HG03103 (cell line): Measurements from ENCODE around the gene MDGA2.

Experiments
- ATAC-seq: cut with Tn5 transposase; IDR thresholded peaks from one replicate; pipeline ENCODE4 v1.9.1; 2021; ENCODE audit warnings: low read depth; ENCODE audit not compliant: unreplicated experiment

Gene MDGA2

DNA sequence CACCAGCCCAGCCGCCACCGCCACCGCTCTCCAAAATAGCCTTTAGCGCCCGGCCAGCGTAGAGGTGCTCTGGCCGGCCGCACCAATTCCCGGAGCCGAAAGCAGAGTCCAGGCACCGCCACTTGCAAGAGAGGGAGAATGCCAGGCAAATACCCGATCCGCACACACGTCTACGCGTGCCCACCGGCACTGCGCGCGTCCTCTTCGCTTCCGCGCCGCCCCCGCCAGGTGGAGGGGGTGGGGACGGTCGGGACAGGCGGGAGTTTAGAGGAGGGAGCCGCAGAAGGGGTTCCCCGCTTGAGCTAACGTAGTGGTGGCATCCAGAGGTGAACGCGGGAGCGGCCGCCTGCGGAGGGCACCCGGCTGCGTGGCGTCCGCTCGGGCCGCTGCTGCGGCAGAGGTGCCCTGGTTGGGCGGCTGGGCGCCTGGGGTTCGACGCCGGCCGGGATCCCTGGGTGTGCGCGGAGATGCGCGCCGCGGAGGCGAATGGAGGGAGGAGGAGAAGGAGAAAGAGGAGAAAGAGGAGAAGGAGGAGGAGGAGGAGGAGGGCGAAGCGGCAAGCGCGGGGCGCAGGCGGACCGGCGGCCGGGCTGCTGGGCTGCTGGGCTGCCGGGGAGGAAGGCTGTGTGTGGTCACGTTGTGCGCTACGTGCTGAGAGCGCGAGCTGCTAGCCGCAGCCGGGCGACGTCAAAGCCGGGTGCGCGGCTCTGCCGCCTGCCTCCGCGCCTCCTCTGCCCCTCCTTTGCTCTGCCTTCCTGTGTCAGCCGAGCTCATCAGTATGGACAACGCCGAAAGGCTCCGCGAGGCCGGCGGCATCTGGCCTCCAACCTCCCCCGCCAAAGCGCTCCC is at the start of gene MDGA2:
TSS of gene MDGA2 (minus strand) at position 140 of the 849 bp plus-strand sequence.
- ATAC-seq, result no peak

DNA sequence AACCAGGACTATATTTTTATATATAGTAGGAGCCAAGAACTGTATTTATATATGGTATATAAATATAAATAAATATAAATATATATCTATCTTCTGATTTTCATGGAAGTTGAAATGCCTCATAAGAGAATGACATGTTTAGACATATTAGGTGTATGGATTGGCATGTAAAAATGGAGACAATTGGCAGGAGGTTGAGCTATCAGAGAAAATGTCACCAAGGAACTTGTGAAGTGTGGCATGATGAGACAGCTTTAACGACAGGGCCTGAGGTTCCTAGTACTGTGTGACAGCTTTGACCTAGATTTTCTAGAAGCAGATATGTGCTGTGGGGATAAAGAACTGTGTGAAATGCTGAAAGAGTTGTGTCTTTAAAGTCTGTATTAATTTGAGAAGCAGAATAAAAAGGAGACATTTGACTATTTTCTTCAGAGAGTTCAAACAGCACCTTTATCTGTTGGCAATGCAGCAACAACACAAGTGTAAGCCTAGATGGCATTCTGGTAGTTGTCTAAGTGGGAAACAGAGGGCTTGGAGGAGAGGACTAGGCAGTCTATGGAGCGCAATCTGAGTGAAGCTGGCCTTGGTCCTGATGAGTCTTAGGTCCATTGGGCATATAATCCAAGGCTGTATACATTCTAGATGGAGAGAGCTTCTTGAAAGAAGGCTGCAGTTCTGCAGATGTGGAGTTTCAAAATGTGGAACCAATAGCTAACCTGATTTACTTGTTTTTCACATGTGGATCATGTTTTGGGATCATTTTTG is 47.7 kb upstream of the MDGA2 start:
- ATAC-seq, result no peak

DNA sequence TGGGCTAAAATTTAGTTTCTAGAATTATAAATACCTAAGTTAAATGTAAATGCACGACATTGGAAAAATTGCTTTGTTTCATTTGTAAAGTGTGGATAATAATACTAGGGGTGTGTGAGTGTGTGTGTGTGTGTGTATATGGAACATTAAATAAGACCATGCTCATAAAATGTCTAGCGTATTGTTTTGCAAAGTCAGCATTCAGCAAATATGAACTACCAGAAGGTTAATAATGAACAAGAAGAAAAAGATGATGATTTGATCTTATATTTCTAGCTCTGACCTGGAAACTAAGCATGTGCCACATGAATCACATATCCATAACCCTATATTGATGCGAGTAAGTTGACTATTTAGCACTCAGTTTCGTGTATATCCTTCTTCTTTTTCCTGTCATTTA is 44.9 kb upstream of the MDGA2 start:
- no peak for ATAC-seq

DNA sequence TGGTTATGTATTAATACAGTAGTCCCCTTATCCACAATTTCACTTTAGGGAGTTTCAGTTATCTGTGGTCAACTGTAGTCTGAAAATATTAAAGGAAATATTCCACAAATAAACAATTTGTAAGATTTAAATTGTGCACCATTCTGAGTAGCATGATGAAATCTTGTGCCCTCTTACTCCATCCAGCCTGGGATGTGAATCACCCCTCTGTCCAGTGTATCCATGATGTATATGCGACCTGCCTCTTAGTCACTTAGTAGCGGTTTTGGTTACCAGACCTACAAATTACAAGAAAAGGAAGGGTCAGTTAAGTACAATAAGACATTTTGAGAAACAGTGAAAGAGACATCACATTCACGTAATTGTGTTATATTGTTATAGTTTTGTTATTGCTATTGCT is 39.9 kb upstream of the MDGA2 start:
- no peak for ATAC-seq

DNA sequence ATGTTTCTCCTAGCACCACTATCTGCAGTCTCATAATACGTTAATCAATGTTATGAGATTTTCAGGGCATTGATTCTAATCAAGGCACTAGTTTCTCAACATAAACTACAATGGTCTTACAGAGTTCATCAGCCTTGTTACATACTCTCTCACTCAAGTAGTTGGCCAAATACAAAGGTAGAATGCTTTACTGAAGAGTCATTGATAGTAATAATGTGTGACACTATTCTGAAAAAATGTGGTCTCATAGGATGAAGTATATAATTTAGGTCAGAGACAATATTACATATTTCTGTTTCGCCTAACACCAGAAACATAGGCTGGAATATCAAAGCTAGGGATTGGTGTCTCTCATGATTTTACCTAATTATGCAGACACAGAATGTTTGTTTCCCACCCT is 35.2 kb upstream of the MDGA2 start:
- ATAC-seq, result no peak

DNA sequence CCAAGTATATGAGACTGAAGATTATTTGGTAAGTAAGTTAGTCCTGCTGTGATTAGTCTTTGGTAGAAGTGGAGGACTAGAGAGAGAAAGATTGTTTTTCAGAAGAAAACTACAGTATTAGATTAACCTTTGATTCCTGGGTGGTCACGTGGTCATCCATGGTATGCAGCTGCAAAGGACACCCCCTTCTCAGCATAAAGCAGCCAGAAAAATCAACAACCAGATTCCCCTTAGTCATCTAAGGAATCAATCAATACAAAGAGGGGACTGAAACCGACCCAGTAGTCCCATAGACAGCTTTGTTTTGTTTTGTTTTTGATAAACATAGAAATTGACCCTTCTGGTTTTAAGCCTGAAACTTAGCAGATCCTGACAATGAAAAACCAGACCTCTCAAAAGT is 30.3 kb upstream of the MDGA2 start:
- no peak for ATAC-seq

DNA sequence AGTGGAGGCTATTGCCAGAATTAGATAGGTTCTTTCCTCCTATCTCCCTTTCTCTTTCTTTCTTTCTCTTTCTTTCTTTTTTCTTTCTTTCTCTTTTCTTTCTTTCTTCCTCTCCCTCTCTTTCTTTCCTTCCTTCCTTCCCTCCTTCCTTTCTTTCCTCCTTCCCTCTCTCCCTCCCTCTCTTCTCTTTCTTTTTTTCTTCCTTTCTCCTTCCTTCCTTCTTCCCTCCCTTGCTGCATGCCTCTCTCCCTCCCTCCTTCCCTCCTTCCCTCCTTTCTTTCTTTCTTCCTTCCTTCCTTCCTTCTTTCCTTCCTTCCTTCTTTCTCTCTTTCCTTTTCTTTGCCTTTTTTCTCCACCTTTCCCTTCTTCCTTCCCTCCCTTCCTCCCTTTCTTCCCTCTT is 16.4 kb upstream of the MDGA2 start:
- ATAC-seq, result no peak

DNA sequence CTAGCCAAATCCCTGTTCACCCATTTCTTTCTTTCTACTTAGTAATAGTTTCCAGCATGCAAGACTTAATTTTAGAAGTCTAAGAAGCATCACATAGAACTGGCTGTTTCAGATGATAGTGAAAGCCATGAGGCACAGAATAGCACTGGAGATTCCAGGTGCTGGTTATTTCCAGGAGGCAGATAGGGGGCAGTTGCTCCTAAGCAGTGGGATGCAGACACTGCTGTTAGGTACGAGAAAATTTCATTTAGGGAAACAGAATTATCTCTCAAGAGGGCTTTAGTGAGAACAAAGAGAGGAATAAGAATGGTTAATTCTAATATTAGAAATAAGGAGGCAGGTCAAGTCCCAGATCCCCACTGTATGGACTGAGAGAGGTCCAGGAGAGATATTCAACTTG is 3.6 kb upstream of the MDGA2 start:
- ATAC-seq, result no peak

DNA sequence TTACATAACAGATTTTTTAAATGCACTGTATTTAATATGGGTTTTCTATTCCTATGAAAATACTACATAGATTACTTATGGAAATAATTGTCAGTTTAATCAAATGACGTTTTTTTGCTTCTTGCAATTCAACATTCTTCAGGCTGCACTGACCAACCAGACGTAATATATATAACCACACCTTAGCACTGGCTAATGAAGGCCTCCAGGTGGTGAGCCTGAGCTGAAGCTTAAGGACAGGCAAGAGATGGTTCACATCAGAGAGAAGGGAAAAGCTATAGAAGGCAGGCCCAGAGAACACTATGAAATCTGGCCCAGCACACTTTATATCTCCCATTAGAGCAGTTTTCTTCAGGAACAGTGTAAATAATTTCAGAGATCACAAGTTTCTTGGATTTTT is 2.8 kb upstream of the MDGA2 start:
- no peak for ATAC-seq

DNA sequence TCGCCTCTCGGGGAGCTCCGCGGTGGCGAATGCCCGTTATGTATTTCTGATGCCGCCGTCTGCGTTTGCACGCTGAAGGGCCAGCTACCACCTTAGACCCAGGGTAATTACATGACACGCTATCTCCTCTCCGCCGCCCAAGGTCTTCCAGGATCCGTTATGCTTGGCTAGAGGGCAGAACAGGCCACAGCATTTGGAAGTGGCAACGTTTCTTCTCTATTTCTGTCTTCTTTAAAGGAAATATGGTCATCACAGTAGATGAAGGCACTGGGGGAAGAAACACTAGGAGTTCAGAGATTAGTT is 861 bp upstream of the MDGA2 start:
- ATAC-seq, result no peak

DNA sequence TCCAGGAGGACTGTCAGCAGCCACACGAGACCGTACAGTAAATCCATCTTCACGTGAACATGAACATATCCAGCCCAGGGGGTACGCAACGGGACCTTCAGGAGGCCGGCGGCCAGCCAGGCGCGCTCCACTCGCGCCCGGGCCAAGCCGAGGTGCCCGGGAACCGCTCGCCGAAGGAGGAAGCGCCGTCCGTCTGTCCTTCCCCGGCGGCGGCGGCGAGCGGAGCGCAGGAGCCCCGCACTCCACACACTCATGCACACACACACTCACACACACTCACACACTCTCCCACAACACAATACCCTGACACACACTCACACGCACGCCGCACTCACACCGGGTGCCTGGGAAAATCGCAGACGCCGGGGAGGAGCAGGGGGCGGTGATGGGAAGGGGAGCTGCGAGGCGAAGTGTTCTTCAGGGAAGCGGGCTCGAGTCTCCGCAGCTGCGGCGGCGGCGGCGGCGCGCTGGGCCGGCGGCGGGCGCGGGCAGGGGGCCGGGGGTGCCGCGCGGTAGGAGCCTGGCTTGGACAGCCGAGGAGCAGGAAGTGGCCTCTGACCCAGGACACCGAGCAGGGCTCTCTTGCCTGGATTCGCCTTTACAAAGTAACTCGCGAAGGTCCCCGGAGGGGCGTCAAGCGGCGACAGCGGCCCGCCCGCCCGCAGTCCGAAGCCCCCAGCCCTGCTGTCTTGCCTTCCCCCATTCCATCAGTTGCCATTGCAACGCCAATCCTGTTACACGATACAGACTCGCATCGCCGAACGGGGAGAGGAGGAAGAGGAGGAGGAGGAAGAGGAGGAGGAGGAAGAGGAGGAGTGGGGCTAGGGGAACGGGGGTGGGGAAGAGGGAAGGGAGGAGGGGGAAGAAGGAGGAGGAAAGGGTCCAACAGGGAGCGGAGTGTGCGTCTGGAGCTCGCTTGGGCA is 601 bp downstream of the MDGA2 start:
- no peak for ATAC-seq

DNA sequence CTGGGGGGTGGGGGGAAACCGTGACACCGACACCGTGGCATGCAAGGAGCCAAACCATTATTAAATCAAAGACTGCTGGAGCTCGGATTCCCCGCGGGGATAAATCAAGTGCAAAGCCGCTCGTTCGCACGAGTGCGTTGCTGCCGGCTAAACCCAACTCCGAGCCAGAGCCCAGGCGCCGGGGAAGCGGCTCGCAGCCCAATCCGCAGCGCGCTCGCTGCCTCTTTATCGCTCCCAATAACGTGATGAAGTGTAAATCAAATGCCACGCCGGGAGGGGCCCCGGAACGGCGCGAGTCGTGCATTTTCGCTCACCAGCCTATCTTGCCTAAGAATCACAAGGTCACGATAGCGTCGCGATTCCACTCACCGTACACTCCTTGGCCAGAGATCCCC is 1.3 kb downstream of the MDGA2 start:
- ATAC-seq, result no peak

DNA sequence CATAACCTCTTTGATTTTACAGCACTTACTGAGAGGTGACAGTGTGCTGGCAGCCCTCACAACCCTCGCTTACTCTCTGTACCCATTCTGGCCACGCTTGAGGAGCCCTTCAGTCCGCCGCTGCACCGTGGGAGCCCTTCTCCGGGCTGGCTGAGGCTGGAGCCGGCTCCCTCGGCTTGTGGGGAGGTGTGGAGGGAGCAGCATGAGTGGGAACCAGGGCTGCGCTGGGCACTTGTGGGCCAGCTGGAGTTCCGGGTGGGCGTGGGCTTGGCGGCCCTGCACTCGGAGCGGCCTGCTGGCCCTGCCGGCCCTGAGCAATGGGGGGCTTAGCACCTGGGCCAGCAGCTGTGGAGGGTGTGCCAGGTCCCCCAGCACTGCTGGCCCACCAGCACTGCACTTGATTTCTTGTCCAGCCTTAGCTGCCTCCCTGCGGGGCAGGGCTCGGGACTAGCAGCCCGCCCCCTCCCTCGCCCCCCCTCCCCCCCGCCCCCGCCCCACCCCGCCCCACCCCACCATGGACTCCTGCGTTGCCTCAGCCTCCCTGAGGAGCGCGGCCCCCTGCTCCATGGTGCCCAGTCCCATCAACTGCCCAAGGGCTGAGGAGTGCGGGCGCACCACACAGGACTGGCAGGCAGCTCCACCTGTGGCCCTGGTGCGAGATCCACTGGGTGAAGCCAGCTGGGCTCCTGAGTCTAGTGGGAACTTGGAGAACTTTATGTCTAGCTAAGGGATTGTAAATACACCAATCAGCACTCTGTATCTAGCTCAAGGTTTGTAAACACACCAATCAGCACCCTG is 9.9 kb downstream of the MDGA2 start:
- ATAC-seq, result no peak

DNA sequence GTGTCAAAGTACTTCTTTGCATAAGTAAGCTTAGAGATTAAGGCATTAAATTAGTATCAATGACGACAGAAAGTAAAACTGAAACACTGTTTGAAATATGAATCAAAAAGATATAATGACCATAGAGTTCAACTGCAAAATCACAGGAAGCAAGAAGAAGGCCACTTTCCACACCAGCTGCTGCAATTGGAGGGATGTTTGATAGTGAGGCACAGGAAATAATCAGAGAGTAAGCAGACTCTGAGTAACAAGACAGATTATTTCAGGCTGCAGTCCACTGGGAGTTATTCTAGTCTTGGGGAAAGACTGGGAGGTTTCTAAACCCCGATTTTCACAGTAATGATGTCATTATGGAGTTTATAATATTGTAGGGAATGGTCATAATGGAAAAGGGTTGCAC is 12.9 kb downstream of the MDGA2 start:
- ATAC-seq, result no peak

DNA sequence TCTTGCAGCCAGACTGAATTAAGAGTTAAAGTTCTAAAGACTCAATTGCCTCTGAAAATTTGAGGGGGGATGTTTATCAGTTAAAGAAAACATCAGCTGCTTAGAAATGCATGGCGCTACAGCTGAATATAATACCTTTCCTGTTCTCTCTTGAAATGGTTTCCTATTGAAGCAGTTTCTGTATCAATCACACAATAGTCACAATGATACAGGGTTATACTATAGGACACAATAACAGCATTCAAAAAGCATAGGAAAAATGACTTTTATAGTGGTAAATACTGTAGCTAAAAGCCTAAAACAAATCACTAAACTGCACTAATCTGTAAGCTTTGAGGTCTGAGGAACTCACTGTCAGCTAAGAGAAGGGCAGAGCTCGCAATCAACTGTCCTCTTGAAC is 15.2 kb downstream of the MDGA2 start:
- ATAC-seq, result no peak

DNA sequence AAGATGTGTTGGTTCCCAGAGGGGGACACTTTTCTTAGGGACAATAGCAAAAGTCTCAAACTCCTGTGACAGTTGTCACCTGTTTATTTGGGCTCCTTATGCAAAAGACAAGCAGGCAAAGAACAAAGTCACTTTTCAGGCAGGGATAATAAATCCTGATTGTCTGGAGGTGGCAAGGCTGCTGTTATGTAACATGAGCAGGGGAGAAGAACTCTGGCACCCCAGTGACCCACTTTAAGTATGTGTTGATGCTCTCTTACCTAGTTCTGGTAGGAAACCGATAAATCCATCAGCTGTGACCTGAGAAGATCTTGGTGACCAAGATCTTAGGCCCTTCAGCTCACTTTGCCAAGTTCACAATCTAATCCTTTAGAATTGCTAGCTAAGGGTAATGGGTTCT is 17.4 kb downstream of the MDGA2 start:
- ATAC-seq, result no peak

DNA sequence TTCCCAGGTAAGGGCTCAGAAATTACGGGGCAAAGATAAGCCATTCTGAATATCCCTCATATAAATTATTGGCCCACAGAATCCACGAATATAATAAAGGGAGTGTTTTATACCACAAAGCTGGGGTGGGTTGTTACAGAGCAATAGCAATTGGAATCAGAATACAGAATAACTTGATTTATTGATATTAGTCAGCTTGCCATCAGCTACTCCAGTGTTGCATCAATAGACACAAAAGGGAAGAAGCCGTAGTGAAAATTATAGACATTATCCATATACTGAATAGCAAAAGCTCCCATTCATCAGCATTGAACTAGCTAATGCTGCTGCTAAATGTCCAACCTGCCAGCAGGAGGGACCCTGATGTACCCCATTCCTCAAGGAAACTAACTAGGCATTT is 18.3 kb downstream of the MDGA2 start:
- no peak for ATAC-seq

DNA sequence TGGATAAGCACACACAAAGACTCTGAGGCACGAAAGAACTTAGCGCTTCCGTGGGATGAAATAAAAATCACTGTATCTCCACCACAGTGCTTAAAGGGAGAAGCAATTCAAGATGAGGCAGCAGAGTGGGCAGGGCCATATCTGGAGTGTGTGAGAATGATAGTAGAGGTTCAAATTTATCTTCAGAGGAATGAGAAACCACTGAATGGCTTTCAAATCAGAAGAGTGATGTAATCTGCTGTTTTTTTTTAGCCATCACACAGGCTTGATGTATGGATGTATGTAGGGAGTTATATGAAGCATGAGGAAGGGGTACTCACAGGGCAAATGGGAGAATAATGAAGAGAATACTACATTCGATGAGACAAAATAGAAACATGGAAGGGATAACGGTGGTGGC is 24.1 kb downstream of the MDGA2 start:
- no peak for ATAC-seq

DNA sequence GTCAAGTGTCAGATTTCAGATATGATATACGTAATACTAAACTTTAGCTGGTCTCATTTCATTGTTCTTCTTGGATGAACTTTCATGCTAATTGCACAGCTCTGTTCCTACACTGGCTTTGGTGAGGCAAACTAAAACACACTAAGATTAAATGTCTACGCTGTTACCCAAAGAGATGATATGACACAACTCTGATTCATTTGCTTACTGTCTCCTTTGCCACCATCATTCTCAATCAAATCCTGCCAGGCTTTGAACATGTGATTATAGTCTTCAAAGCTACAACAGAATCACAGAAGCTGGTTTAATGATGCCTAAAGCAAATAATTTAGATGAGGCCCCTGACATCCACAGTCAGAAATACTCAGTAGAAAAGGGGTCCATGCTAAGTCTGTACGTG is 37.7 kb downstream of the MDGA2 start:
- ATAC-seq, result no peak
